ENCODE results near the gene STPG1. TPM values are rescaled to one million over a fixed set of nuclear protein-coding genes. Genes with fewer than 3 reads are reported as not detected.

Gene STPG1
- total and polyA plus RNA-seq, 2 donors (not counting 3 experiments of a cell fraction or from before 2014, with no cell fraction given) = 6.3 to 10.2 TPM

DNA sequence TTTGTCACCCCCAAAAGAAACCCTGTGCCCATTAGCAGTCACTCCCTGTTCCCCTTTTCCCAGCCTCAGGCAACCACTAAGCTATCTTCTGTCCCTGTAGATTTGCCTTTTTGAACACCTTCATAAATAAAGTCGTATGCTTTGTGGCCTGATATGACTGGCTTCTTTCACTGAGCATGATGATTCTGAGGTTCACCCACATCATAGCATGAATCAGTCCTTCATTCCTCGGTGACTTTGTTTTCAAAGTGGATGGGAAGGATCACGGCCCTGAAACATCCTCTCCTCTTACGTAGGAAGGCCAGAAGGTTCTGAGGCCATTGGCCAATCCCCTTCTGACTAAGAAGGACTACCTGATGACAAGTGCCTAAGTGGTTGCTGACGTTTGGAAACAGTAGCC is 41.1 kb upstream of the STPG1 start:
- Histone ChIP-seq H3K36me3 (ENCODE audit: control insufficient read depth in 2 of 2, extremely low read depth in 1 of 2, insufficient read depth in 2 of 2, low read length in 2 of 2) (peaks cover 0 to 5% of the 10 kb centered on the region in 2 experiments), H3K4me3 (replicated peaks in 1 of 3; ENCODE audit: insufficient read depth in 1 of 3, low read depth in 1 of 3, low read length in 3 of 3) (no peak overlapping the region), H4K20me1 (replicated peaks; ENCODE audit: control insufficient read depth, extremely low read depth, insufficient read depth, low read length) (no peaks in the 10 kb centered on the region), H2AFZ (ENCODE audit: low read depth, low read length) (no peak overlapping the region), H3K9me3 (replicated peaks; ENCODE audit: control insufficient read depth, insufficient read depth, low read length) (no peaks in the 10 kb centered on the region), H3K9ac (replicated peaks; ENCODE audit: extremely low read depth, insufficient read depth, low read length) (no peak overlapping the region), H3K27me3 (ENCODE audit: control insufficient read depth in 2 of 2, insufficient read depth in 2 of 2, low read length in 2 of 2) (no peaks in the 10 kb centered on the region), H3K79me2 (ENCODE audit: control insufficient read depth, insufficient read depth, low read length) (no peaks in the 10 kb centered on the region), H3K27ac (ENCODE audit: insufficient read depth, low read depth, low read length) (no peak overlapping the region), H3K9me1 (replicated peaks; ENCODE audit: control insufficient read depth, extremely low read depth, insufficient read depth, low read length) (no peaks in the 10 kb centered on the region), H3K4me1 (ENCODE audit: control insufficient read depth, extremely low read depth, insufficient read depth, low read length) (no peaks in the 10 kb centered on the region), H3K4me2 (ENCODE audit: insufficient read depth, low read length) (no peak overlapping the region)
- no TSS peak for BruUV-seq (replicated peaks)
- no peak for DNase-seq (ENCODE audit: low read depth, low spot score)
- POLR2A ChIA-PET = no interaction called here
- dilution Hi-C loops (cut with MboI; ENCODE audit: extremely low pct_ligation_motif_present, low sequenced_read_pairs) = no loop called here
- no peak for FAIRE-seq
- intact Hi-C loops (cut with micrococcal nuclease) = no loop called here
- TF ChIP-seq MYC (IDR thresholded peaks at IDR 0.05; ENCODE audit: low read depth, low read length) (no peak), EZH2 (IDR thresholded peaks at IDR 0.05; ENCODE audit: borderline replicate concordance, low read depth, low read length, severe bottlenecking) (no peak), POLR2AphosphoS5 (IDR thresholded peaks at IDR 0.05; ENCODE audit: insufficient read depth, low read depth, low read length) (no peak), JUN (IDR thresholded peaks at IDR 0.05; ENCODE audit: borderline replicate concordance, insufficient read depth, insufficient read length, low read depth) (no peak), POLR2A (IDR thresholded peaks at IDR 0.05; ENCODE audit: low read depth, low read length) (no peak), FOS (IDR thresholded peaks at IDR 0.05; ENCODE audit: borderline replicate concordance, insufficient read depth, low read length) (no peak), GATA2 (IDR thresholded peaks at IDR 0.05; ENCODE audit: insufficient read depth, insufficient read length, low read depth, low read length) (no peak)
- TF ChIP-seq, protein P1, sequence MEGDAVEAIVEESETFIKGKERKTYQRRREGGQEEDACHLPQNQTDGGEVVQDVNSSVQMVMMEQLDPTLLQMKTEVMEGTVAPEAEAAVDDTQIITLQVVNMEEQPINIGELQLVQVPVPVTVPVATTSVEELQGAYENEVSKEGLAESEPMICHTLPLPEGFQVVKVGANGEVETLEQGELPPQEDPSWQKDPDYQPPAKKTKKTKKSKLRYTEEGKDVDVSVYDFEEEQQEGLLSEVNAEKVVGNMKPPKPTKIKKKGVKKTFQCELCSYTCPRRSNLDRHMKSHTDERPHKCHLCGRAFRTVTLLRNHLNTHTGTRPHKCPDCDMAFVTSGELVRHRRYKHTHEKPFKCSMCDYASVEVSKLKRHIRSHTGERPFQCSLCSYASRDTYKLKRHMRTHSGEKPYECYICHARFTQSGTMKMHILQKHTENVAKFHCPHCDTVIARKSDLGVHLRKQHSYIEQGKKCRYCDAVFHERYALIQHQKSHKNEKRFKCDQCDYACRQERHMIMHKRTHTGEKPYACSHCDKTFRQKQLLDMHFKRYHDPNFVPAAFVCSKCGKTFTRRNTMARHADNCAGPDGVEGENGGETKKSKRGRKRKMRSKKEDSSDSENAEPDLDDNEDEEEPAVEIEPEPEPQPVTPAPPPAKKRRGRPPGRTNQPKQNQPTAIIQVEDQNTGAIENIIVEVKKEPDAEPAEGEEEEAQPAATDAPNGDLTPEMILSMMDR (IDR thresholded peaks at IDR 0.05; ENCODE audit: extremely low read depth in 1 of 2, insufficient read depth in 1 of 2, low read depth in 1 of 2, low read length in 2 of 2) = no peak
- TF ChIP-seq, protein P2, sequence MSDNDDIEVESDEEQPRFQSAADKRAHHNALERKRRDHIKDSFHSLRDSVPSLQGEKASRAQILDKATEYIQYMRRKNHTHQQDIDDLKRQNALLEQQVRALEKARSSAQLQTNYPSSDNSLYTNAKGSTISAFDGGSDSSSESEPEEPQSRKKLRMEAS (IDR thresholded peaks at IDR 0.05; ENCODE audit: insufficient read depth, insufficient read length) = no peak
- CTCF ChIA-PET = interaction anchor here (0.6 kb wide), 1 partner anchor 42 kb away, joined by 3 read pairs; no protein-coding TSS in a partner anchor

Data from endothelial cell of umbilical vein (primary cell).